ENCODE measurements around the gene CMTM4.
A peak's percentile ranks its signal among the peaks of the same experiment; 100 is the strongest.
"Not testable (repeated sequence)": the region's sequence is repeated elsewhere in the genome, so short reads cannot be mapped to it uniquely, and the experiment has no call there.

CMTM4 gene

DNA sequence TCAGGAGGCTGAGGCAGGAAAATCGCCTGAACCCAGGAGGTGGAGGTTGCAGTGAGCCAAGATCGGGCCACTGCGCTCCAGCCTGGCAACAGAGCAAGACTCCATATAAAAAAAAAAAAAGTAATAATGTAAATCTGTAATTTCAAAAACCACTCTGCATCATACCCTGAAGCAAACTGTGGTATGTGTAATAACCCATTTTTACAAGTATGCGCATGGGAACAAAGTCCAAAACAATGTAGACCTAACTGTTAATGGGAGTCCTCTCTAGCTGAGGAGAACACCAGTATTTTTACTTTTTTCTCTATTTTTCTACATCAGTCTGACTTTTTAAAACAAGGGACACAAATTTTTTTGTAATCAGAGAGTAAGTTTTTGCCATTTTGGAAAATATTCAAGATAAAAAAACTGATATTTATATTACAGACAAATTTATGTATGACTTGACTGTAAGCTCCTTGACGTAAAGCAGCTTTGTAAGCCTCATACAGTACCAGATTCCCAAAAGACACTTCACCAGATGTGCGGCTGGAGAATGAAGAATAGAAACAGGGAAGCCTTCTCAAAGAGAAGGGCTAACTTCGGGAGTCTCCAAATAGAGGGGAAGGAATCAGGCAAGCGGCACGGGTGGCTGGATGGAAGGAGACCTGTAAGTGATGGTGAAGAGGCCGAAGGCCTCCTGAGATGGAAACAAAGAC lies 25.7 kb downstream of the CMTM4 start:
- no peak for DNase-seq

- peak; percentile 90 for DNase-seq
Measured at GRCh38 chr16:66668777-66669444, 27.6 kb downstream of the CMTM4 start.

- no peak for DNase-seq
Measured at GRCh38 chr16:66667944-66668343, 28.6 kb downstream of the CMTM4 start.

- DNase-seq = peak; percentile 35
Measured at GRCh38 chr16:66662445-66663194, 33.9 kb downstream of the CMTM4 start.

GRCh38 chr16:66661671-66662346 lies 34.7 kb downstream of the CMTM4 start:
- not testable (repeated sequence) for DNase-seq

GRCh38 chr16:66661210-66661560 lies 35.4 kb downstream of the CMTM4 start:
- DNase-seq = no peak

GRCh38 chr16:66660422-66661209 lies 35.9 kb downstream of the CMTM4 start:
- peak; percentile 79 for DNase-seq

- no peak for DNase-seq
Measured at GRCh38 chr16:66658860-66659190, 37.7 kb downstream of the CMTM4 start.

DNA sequence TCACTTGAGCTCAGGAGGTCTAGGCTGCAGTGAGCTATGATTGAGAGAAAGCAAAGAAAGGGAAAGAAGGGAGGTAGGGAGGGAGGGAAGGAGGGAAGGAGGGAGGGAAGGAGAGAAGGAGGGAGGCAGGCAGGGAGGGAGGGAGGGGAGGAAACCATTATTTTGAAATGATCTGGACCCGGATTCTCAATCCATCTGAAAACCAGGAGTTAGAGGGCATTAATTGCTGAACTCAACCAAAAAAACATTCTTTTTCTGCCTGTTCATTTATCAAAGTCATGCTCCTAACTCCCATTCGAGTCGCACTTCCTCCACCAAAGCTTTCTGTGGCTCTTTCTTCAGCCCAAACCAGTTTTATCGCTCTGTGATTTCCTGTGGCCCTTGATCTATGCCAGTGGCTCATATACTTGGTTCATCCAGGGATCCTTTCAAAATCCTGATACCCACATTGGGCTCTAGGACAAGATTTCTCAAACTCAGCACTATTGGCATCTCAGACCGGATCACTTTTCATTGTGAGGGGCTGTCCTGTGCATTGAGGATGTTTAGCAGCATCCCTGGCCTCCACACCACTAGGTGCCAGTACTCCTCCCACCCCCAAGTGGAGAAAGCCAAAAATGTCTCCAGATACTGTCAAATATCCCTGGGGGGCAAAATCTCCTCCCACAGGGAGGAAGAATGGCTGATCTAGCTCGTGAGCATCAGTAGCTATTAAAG lies 38.2 kb downstream of the CMTM4 start:
- no peak for DNase-seq

DNA sequence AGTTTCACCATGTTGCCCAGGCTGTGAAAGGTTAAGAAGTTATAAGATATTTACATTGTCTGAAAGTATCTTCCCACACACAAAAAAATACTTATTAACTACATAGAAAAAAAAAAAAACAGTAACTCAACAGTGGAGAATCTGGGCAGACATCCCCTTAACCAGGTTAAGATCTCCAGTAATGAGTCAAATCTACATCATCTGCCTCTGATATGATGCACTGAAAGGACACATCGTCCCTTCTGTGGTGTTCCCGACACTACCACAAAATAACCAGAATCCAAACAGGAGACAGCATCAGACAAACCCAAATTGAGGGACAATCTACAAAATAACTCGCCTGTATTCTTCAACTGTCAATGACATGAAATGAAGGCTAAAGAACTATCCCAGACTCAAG lies 40.0 kb downstream of the CMTM4 start:
- DNase-seq = no peak

- DNase-seq = no peak
Measured at GRCh38 chr16:66653581-66654350, 42.8 kb downstream of the CMTM4 start.

DNA sequence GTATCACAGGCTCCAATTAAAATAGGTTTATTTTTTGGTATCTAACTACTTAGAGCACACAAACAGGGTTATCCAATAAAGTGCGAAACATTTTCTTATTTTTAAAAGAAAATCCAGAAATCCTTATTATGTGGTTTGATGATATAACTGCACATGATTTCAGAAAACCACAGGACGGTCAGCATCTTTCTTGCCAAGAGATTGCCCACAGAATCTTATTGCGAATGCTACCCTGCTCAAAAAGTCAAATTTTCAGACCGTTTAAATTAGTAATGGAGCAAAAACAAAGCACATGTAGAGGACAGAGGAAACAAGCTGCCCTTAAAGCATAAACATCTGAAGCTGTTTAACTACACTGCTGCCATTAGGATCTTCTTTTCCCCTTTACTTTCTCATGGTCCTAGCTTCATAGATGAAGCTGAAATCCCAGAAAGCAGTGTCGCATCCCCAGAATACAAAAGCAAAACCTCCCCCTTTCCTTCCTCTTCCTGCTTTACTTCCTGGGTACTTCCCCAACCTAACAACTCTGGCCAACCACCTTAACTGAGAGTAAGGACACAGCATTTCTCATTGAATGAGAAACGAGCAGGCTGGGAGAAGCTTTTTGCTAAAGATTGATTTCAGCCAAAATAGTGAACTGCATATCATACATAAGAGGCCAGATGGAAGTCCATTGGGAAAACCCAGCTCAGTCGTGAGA lies 43.7 kb downstream of the CMTM4 start:
- no peak for DNase-seq

- no peak for DNase-seq
Measured at GRCh38 chr16:66651965-66652364, 44.6 kb downstream of the CMTM4 start.

DNA sequence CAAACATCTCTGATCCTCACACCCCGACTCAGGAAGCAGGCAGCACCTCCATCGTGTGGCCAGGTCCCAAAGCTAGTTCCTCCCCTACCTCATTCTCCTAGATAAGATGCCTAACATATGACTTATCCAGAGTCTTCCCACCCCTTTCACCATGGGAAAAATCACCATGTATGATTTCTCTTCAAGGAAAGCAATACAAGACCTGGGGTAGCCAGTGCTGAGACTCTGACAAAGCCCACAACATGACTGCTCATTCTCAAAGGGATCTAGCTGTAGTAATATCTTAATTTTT lies 45.1 kb downstream of the CMTM4 start:
- no peak for DNase-seq

- peak; percentile 83 for DNase-seq
Measured at GRCh38 chr16:66650707-66651473, 45.7 kb downstream of the CMTM4 start.

DNA sequence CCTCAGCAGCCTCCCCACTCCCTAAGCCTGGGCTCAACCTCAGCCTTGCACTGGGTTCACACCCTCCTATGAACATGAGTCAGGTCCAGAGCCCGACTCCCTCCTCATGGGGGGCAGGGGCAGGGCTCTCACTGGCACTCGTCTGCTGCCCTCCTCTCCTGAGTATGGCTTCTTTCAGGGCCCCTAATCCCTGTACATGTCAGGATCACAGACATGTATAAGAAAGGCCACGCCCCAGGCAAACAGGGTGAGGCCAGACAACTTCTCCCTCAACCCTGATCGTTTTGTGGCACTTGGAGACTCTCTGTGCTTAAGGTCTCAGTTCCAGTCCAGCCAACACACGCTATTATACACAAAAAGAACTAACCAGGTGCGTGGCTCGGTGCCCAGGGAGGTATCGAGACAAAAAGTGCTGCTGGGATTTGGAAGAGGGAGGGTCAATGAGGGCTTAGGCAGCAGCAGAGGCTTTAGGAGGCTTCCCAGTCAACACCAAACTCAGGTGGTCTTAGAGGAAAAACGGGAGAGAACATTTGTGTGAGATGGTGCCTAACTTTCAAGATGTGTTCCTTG lies 46.8 kb downstream of the CMTM4 start:
- no peak for DNase-seq

DNA sequence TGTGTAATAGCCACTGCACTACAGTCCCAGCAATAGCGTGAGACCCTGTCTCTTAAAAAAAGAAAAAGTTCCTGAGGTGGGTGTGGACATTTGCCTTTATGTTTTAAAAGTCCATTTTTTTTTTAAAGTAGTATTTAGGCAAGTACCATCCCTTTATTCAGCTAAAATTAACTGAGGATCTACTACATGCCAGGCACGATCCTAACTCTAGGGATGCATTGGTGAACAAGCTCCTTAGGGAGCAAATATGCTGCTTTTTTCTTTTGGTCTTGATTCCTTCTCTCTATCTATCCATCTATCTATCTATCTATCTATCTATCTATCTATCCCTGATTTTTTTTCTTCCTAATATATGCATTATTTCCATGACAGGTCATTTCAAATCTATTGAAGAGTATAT lies 47.4 kb downstream of the CMTM4 start:
- no peak for DNase-seq

GRCh38 chr16:66647866-66648265 lies 48.7 kb downstream of the CMTM4 start:
- no peak for DNase-seq

DNA sequence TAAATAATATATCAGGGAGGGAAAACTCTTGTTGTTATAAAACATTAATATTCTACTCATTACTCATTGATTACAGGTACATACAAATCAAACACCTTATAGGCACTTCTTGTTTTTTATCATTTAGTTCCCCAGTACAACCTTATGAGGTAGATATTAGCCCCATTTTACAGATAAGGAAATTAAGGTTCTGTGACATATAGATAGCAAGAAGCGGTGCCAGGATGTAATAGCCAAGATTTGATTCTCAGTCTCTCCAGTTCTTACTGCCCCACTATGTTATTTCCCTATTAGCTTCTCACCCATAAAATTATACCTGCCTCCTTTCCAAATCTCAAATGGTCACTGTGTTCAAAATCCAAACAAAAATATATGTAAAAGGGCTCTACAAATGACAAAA lies 55.2 kb downstream of the CMTM4 start:
- DNase-seq = no peak

Data from fibroblast of skin of scalp (primary cell).